GM19025 (cell line): ENCODE data around the gene MPZL1.

ENCODE experiments used
- ATAC-seq: cut with Tn5 transposase; IDR thresholded peaks from one replicate; pipeline ENCODE4 v1.9.1; 2021; ENCODE audit warnings: mild to moderate bottlenecking, low read depth, moderate library complexity; ENCODE audit not compliant: unreplicated experiment

The MPZL1 gene

DNA sequence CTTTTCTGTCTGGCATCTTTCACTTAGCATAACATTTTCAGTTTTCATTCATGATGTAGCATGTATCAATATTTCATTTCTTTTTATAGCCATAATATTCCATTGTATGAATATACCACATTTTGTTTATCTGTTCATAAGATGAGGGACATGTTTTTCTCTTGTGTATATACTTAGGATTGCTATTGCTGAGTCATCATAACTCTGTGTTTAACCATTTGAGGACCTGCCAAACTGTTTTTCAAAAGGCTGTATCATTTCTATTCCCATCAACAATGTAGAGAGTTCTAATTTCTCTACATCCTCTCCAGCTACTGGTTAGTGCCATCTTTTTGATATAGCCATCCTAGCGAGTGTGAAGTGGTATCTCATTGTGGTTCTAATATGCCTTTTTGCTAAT is 26.2 kb downstream of the MPZL1 start:
- ATAC-seq = no peak

DNA sequence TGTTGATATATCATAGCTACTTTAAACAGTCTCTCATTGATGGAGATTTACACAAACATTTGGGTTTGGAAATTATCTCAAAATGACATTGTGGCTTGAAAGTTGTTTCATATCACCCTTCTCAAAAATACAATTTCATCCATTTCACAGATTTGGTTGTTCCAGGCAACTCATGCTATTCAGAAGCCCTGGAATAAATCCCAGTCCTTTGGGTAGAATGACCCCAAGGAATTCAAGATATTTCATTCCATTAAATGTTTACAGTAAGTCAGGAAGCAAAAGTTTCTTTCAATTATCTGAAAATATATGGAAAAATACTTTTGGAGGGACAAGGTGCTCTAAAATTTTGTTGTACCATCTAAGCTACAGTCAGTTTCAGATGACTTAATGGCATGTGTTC is 27.1 kb downstream of the MPZL1 start:
- no peak for ATAC-seq

DNA sequence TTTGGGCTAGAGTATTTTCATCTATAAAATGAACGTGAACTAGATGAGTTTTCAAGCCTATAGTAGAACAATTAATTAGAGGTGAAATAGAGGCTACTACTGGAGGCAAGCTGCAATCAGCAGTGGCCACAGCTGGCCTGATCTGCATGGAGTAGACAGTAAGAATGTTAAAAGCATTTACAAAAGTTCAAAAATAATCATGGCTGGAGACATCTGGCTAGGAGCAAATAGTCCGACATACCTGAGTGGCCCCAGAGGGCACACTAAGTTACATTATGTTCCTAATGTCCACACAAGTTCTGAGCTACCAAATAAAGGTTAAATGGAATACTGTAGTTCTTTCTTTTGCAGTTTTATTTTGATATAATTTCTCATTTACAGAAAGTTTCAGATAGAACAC is 28.0 kb downstream of the MPZL1 start:
- ATAC-seq = no peak

DNA sequence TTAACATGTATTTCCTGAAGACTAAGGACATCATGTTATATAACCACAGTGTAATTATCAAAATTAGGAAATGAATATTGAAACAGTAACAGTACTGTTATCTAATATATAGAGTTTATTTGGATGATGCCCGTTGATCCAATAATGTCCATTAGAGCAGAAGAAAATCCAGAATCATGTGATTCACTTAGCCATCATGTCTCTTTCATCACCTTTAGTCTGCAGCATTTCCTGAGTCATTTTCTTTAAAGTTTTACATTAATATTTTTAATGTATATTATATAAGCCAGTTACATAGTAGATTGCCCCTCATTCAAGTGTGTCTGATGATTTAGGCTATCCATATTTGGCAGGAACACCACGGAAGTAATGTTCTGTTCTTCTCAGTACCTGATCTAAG is 28.9 kb downstream of the MPZL1 start:
- ATAC-seq = no peak

DNA sequence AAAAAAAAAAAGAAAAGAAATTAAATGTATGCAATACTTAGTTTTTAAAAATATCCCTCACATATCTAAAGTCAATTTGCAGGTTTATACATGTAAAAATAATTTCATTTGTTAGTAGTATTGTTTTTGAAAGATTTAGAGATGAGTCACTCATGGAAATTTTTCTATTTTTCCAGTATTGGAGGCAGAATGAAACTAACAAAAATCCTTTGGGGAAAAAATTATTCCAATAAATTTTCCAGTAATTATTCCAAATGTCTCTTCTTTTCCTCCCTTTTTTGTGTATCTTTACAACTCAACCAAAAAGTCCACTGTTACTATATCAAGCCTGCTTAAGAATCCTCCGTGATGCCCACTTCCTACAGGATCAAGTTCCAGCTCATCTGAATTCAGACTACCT is 29.9 kb downstream of the MPZL1 start:
- ATAC-seq = no peak

DNA sequence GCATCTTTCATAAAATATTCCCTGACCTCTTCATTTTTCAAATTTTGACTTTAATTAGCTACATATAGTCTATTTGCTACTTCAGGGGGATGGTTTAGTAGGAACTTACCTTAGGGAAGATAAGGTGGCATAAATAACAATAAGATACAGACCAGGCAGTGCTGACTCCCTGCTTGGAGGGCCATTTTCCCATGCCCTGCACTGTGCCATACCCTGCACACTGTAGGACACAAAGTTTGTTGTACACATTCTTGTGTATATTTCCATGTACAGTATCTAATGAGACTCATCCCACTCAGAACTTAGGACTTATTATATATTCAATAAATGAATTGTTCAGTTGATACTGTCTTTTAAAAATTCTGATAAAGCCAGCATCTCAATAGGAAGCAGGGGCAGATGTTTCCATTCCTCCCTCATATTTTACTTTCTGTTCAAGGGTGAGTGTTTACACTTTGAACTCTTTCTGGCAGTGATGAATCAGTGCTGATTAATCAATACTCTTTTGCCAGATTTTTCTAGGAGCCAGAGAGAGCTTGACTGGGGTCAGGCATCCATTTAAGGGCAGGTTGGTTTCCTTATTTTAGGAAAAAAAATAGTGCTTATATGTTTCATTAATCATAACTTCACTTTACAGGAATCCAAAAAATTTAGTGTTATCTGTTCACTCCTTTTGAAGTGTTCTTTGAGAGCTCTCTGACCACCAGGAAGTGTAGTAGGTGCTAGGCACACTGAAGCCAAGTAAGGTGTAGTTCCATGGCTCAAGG is 30.6 kb downstream of the MPZL1 start:
- ATAC-seq = no peak

DNA sequence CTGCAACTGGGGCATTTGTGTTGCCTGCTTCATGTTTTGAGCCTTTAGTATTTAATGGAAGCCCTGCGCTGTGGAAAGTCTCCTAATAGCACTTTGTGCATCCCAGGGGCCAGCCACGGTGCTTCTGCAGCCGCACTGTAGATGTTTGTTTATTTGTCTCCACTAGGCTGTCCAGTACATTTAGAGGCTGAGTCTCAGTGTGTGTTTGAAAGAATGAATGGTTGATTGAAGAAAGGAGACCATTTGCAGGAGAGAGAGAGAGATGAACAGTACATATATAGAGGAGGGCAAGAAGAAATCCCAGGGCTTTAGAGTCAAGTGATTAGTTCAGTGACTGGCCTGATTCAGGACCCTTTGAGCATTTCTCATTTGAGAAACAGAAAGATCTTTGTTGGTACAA is 33.9 kb downstream of the MPZL1 start:
- ATAC-seq = no peak

DNA sequence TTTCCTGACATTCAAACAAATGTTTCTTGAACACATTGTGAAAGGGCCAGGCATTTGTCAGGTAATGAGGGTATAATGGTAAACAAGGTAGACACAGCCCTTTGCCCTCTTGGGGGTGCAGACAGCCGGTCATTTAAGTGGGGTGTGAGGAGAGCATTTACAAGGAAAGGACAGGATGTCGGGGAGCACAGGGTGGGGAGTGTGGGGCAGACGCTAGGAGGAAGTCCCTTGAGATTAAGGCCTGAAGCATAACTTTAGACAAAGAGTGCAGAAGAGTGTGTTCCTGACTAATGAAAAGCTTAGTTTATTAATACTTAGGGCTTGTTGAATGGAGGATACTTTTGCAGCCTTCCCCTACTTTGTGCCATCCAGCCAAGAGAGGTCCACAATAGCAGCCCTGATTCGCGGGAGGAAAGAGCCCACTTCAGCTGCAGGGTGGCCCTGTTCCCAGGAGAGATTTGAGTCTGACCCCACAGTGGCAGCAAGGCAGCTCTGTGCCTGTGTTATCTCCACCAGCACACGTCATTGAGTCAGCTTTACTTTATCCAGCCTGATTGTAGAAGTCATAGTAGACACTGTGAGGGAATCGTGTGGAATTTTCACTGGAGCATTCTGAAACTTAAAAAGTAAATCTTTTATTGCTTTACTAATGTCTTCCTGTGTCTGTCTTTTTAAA is 35.1 kb downstream of the MPZL1 start:
- no peak for ATAC-seq

DNA sequence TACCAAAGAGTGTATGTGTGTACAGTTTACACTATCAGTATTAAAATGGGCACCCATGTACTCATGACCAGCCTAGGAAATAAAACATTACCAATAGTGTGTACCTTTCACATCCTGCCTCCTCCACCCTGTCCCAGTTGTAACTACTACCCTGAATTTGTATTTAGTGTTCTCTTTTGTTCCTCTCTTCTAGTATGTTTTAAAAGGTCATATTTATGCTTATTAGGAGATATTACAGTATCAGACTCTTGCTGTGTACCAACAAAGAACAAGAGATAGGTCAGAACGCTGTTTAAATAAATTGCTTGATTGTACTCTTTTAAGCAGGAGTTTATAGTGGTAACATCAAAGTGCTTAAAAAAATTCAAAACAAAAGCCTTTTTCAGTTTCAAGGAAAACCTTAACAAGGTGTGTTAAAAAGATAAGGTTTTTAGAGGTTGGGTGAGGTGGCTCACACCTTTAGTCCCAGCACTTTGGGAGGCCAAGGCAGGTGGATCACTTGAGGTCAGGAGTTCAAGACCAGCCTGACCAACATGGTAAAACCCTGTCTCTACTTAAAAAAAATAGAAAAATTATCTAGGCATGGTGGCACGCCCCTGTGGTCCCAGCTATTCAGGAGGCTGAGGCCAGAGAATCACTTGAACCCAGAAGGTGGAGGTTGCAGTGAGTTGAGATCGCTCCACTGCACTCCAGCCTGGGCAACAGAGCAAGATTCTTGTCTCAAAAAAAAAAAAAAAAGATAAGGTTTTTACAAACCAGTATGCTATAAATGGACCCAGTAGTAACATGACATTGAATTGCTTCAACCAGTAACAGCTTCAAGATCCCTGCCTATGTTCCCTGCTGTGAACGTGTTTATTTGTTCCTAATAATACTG is 35.9 kb downstream of the MPZL1 start:
- ATAC-seq = no peak

DNA sequence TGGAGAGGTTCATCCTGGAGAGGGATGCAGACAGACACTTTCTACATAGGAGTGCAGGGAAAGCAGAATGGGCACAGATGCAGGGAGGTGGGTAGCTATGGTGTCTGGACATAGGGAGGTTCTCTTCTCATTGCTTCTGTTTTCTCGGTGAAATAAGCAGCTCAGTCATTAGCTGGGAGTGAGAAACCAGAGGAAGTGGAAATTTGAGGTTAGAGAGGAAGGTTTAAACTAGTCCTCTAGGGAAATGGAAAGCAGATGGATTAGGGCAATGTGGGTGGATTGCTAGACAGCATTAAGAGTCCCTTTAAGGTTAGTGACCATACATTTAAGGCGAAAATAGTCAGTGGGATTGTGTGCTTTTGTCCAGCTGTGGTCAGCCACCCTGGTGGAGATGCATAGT is 39.6 kb downstream of the MPZL1 start:
- ATAC-seq = no peak

DNA sequence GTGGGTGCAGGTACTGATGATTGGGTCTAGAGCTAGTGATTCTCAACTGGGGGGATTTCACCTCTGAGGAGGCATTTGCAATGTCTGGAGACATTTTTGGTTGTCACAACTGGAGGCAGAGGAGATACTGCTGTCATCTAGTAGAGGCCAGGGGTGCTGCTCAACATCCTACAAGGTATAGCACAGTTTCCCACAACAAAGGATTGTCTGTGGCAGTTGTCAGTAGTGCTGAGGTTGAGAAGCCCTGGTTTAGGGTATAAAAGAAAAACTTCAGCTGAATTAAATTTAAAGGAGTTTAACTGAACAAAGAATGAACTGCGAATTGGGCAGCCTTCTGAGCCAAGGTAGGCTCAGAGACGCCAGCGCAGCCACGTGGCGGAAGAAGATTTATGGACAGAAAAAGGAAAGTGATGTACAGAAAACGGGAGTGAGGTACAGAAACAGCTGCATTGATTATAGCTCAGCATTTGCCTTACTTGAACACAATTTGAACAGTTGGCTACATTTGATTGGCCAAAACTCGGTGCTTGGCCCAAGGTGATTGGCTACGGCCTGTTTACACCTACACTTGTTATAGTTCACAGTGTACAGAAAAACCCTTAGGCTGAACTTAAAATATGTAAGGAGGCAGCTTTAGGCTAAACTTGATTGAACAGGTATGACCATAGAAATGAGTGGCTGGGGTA is 40.4 kb downstream of the MPZL1 start:
- ATAC-seq = no peak

DNA sequence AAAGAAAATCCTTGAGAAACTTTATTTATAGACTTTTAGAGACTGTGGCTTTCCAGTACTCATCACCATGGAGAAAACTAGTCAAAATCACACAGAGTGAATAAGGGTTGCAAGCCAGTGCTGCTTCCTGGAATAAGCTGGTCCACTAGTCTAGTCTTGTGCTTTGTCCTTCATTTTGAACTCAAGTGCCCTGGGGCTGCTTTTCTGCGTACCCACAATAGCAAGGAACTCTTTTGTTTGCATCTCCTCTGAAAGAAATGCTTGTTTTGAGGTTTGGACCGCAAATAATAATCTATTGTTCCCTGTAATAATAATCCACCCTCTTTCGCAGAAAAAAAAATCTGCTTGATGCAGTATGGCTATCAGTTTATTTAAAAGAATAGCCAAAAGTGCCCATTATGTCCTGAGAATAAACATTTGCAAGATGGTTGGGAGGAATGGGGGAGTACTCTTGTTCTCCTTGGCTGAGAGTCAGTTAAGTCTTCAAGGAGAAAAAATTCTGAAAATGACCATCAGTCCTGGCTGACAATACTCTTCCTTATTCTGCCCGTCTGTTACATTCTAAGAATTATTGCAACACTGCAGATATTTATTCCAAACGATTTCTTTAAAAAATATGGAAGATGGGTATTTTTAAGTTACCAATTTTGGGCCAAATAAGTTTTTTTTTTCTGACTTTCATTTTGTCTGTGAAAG is 41.9 kb downstream of the MPZL1 start:
- ATAC-seq = no peak

DNA sequence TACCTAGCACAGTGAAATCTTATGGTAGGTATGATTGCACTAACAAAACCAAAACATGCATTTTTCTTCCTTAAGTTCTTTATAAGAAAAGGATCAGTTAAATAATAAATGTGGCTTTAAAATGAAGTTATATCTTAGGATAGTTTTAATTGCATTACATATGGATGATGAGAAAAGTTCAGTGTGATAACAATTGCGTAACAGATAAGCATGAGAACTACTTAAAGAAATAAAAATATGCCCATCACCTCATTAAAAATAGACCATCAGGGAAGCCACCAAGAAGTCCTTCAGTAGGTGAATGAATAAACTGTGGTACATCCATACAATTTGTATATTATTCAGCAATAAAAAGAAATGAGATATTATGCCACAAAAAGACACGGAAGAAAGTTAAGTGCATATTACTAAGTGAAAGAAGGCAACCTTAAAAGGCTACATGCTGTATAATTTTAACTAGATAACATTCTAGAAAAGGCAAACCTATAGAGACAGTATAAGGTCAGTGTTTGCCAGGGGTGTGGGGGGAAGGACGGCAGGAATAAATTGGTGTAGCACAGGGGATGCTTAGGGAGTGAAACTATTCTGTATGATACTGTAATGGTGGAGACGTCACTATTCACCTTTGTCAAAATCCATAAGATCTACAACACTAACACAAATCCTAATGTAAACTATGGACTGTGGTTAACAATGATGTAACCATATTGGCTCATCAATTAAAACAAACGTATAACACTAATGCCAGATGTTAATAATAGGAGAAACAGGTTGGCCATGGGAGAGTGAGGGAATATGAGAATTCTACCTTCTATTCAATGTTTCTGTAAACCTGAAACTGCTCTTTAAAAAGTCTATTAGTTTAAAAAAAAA is 42.9 kb downstream of the MPZL1 start:
- ATAC-seq = no peak

DNA sequence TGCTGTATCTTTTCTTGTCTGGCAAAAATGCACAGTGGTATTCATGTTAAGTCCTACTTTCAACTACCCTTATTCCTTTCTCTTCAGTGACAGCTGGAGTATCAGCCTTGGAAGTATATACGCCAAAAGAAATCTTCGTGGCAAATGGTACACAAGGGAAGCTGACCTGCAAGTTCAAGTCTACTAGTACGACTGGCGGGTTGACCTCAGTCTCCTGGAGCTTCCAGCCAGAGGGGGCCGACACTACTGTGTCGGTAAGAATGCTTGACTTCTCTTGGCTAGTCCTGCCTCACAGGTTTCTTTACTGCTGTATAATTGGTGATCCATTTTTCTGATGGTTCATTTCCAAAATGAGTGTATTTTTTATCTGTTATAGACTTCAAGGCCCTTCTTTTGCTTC is 43.7 kb downstream of the MPZL1 start:
- ATAC-seq = no peak

DNA sequence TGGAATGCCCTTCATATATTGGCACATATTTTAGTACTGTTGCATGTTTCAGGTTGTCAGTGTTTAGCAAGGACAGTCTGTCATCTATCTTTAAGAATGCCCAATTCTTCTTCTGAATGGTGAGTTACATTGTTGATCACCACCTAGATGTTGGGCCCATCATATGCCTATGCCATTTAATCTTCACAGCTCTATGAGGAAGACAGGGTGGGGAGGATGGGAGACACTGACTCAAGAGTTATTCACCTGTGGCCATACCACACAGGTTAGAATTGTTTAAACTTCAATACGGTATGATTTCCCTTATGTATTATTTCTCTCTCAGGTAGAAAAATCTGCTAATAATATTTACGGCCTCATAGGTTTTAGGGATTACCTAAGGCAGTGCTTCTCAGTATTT is 44.8 kb downstream of the MPZL1 start:
- no peak for ATAC-seq

DNA sequence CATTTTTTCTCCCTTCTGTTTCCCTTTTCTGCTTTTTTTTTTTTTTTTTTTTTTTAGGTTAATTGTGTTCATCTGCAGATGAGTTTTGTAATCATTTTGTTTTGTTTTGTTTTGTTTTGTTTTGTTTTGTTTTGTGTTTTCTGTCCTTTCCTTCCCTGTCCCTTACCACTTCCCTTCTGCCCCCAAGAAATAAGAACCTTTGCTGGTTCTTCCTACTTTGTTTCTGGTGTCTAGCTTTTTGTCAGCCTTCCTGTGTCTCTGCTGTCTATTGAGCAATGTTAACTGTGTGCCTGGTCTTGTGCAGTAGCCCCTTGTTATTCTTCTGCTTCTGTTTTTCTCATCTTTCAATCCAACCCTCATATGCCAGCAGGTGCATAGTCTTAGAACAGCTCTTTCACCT is 46.0 kb downstream of the MPZL1 start:
- ATAC-seq = no peak

DNA sequence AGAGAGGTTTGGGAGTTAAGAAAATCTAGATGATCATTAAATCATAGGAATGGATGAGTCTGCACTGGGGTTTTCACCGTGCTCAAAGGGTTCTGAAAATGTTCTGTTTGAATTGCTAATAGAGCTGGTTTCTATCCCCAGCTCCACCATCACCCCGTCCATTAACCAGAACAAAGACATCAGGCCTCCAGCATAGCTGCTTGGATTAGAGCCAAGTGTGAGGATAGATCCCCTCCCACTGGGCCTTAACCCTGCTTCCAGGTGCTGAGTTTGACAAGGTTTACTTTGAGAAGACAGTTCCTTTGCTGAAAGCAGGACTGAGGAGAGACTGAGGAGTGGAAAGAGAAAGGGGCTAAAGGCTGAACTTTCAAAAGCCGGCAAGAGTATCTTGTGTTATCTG is 48.3 kb downstream of the MPZL1 start:
- no peak for ATAC-seq

DNA sequence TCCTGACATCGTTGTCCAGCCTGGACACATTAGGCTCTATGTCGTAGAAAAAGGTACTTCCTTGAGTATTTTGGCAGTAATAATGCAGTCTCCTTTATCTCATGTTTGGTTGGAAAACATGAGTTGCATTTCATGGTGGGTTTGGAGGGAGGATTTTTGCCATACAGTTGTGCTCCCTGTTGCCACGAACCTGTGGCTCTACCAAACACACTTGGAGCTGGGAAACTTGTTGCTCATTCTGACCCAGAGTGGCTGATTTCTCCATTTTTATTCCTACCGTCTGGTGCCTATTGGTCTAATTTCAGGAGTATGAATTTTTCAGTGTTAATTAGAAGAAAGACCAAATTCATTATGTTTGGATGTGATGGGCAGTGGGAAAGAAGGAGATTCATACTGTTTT is 50.7 kb downstream of the MPZL1 start:
- no peak for ATAC-seq

DNA sequence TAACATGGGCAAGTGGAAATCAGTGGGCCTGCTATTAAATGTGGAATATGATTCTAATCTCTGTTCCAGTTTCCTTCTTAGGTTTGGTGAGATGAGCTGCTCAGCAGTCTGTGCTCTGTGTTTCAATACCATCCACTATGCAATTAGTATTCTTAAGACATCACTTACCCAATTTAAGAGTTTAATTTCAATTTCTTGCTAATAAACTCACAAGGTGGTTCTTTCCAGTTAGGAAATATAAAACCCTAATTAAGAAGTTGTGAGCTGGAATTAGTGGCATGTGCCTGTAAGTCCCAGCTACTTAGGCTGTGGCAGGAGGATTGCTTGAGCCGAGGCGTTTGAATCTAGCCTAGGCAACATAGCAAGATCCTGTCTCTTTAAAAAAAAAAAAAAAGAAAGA is 51.7 kb downstream of the MPZL1 start:
- no peak for ATAC-seq
